ENCODE data around the gene ZC3H12D.

DNA sequence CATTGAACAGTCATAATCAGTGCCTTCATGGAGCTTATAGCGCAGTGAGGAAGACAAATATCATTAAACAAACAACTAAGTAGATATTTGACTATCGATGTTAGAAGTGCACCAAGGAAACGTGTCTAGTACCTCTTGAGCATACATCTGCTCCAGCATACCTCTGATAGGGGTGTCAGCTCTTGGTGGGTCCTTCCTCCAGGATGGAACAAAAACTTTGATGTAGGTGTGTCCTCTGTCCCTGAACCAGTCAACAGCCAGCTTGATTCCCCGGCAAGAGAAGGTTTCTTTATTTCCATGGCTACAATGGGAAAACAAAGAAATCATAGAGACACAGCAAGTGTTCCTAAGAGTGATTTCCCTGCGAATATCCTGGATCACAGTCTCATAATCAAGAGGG is 23.1 kb downstream of the ZC3H12D start:
- TF ChIP-seq, protein P1, sequence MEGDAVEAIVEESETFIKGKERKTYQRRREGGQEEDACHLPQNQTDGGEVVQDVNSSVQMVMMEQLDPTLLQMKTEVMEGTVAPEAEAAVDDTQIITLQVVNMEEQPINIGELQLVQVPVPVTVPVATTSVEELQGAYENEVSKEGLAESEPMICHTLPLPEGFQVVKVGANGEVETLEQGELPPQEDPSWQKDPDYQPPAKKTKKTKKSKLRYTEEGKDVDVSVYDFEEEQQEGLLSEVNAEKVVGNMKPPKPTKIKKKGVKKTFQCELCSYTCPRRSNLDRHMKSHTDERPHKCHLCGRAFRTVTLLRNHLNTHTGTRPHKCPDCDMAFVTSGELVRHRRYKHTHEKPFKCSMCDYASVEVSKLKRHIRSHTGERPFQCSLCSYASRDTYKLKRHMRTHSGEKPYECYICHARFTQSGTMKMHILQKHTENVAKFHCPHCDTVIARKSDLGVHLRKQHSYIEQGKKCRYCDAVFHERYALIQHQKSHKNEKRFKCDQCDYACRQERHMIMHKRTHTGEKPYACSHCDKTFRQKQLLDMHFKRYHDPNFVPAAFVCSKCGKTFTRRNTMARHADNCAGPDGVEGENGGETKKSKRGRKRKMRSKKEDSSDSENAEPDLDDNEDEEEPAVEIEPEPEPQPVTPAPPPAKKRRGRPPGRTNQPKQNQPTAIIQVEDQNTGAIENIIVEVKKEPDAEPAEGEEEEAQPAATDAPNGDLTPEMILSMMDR (IDR thresholded peaks at IDR 0.05), result no peak
- TF ChIP-seq POLR2A (IDR thresholded peaks at IDR 0.05), result no peak

Measured in lower leg skin (tissue), 3 donors.